ENCODE measurements around the gene OR10D3. TPM values are rescaled to one million over a fixed set of nuclear protein-coding genes. Genes with fewer than 3 reads are reported as not detected.

The OR10D3 gene
- total RNA-seq, 1 experiment from 2014 or later: not detected

DNA sequence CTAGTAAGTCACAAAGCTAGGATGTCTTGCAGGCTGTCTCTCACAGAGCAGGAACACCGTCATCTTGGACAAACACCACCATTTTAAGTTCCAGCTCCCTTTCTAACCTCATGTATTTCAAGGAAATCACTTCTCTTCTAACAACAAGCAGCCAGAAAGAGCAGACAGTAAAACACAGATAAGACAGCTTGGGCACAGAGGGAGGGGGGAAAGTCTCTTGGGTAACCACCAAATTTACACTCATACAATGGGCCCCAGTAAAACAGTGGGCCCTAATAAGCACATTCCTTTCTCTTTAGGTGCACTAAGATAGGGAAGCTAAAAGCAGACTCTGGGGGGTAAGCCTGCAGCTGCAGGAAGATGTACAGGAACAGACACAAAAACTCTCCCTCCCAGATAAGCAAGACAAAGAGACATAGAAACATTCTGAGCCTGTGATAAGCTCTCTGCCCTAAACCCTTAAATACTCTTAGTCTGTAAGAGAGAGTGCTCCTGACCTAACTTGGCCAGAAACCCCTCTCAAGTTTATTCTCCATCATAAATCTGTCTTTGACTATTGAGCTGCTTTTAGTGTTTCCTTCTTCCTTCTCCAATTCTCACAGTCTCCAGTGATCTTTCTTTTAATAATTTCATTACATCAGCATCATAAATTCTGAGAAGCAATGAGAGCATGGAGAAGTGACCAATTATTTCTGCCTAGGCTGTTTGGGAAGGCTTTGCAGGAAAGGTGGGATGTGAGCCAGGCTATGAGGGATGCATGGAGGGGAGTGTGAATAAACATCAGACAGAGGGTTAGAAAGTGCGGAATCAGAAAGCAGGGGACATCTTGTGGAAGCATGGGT, 7.4 kb downstream of the OR10D3 start:
- Histone ChIP-seq H3K4me1 (ENCODE audit: control insufficient read depth in 1 of 2, insufficient read depth in 2 of 2, low read length in 2 of 2) (no peaks in the 10 kb centered on the region), H3K4me3 (replicated peaks in 1 of 2; ENCODE audit: low read depth in 1 of 2, low read length in 2 of 2) (no peak overlapping the region), H3K9me2 (ENCODE audit: insufficient read depth) (no peaks in the 10 kb centered on the region), H3K36me3 (ENCODE audit: control insufficient read depth in 1 of 2, insufficient read depth in 2 of 2, low read length in 2 of 2) (no peaks in the 10 kb centered on the region), H3K9ac (ENCODE audit: low read length) (no peak overlapping the region), H2AFZ (ENCODE audit: low read depth, low read length, poor library complexity, severe bottlenecking) (no peak overlapping the region), H3K79me2 (ENCODE audit: insufficient read depth, low read length) (no peaks in the 10 kb centered on the region), H4K20me1 (ENCODE audit: insufficient read depth) (no peaks in the 10 kb centered on the region), H3K4me2 (ENCODE audit: low read length) (no peak overlapping the region), H3K27ac (ENCODE audit: low read depth, low read length) (no peak overlapping the region), H3K27me3 (ENCODE audit: insufficient read depth, low read length) (peaks cover 50% of the 10 kb centered on the region), H3K9me3 (ENCODE audit: control insufficient read depth in 1 of 2, insufficient read depth in 1 of 2, low read depth in 1 of 2, low read length in 2 of 2) (no peaks in the 10 kb centered on the region)
- BruUV-seq (replicated peaks): no TSS peak
- TF ChIP-seq YY1 (IDR thresholded peaks at IDR 0.05; ENCODE audit: extremely low read depth, insufficient replicate concordance, low read depth, low read length) (no peak), ZFX (IDR thresholded peaks at IDR 0.05) (no peak), SP1 (IDR thresholded peaks at IDR 0.05; ENCODE audit: low read depth) (no peak), CBX3 (IDR thresholded peaks at IDR 0.05; ENCODE audit: low read depth) (no peak), FOSL1 (IDR thresholded peaks at IDR 0.05; ENCODE audit: low read depth) (no peak), SRF (IDR thresholded peaks at IDR 0.05; ENCODE audit: low read depth) (no peak)
- TF ChIP-seq, protein P1, sequence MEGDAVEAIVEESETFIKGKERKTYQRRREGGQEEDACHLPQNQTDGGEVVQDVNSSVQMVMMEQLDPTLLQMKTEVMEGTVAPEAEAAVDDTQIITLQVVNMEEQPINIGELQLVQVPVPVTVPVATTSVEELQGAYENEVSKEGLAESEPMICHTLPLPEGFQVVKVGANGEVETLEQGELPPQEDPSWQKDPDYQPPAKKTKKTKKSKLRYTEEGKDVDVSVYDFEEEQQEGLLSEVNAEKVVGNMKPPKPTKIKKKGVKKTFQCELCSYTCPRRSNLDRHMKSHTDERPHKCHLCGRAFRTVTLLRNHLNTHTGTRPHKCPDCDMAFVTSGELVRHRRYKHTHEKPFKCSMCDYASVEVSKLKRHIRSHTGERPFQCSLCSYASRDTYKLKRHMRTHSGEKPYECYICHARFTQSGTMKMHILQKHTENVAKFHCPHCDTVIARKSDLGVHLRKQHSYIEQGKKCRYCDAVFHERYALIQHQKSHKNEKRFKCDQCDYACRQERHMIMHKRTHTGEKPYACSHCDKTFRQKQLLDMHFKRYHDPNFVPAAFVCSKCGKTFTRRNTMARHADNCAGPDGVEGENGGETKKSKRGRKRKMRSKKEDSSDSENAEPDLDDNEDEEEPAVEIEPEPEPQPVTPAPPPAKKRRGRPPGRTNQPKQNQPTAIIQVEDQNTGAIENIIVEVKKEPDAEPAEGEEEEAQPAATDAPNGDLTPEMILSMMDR (IDR thresholded peaks at IDR 0.05 in 2 of 3, conservative IDR thresholded peaks at IDR 0.05 in 1 of 3; ENCODE audit: borderline replicate concordance in 1 of 3, insufficient read depth in 1 of 3, low read depth in 2 of 3, low read length in 2 of 3): no peak
- intact Hi-C loops (cut with micrococcal nuclease): no loop called here
- CTCF ChIA-PET: no interaction called here
- no peak for DNase-seq (ENCODE audit: low read depth, low spot score)
- no peak for ATAC-seq
- POLR2A ChIA-PET: no interaction called here
- RAD21 ChIA-PET (ENCODE audit: low non-redundant PET in 1 of 2, low total read pairs in 2 of 2, uncharacterized antibody in 2 of 2, unreplicated experiment in 2 of 2): no interaction called here
